K562 (cell line): ENCODE measurements around the gene ATRNL1. TPM values are rescaled to one million over a fixed set of nuclear protein-coding genes. Genes with fewer than 3 reads are reported as not detected.

Experiments
- ATAC-seq: fragments of 200-7000 bp; cut with Tn5 transposase; 3 replicates; pipeline ENCODE4 v1.9.1; 2020; ENCODE audit warnings: moderate library complexity
- BruUV-seq: library from RNA; stranded (reverse); fragments of 400-500 nt; replicated peaks from 2 replicates; lab custom pipeline; 2021; lab: Mats Ljungman, UMichigan
- CTCF ChIA-PET: fragments of 300-600 bp; formaldehyde crosslinking; extraction: SDS; loops from one replicate; lab custom pipeline; 2021; ENCODE audit warnings: low intra/inter-chr PET ratio; lab: Yijun Ruan, JAX
- POLR2A ChIA-PET: fragments of 300-600, 350-650 bp; sonication (Branson Sonifier 250); formaldehyde crosslinking; extraction: SDS; loops from one replicate; lab custom pipeline; 2021; ENCODE audit warnings: antibody characterized with exemption, inconsistent platforms; lab: Yijun Ruan, JAX
- DNase-seq, 4 experiments: peaks; one replicate each; pipeline versions ENCODE4 v3.0.0 to v3.0.0-alpha.2; 2011 to 2018; ENCODE audit warnings: low spot score in 3 of 4, mixed read lengths in 3 of 4; ENCODE audit errors: extremely low read depth in 1 of 4
- FAIRE-seq: peaks from 2 replicates; lab custom pipeline; 2011; peaks lifted over from hg19 to GRCh38; lab: Jason Lieb, UNC
- H2AFZ ChIP-seq: 2 replicates; pipeline ENCODE4 v1.6.0; 2011; ENCODE audit warnings: low read depth, low read length, control low read depth, inconsistent platforms
- H3K27ac ChIP-seq: fragments of 200-600 bp; 3 replicates; pipeline ENCODE4 v1.8.0; 2011; ENCODE audit warnings: low read depth, mild to moderate bottlenecking, control low read depth, inconsistent platforms, low read length, moderate library complexity, mixed read lengths; ENCODE audit errors: extremely low read depth
- H3K27me3 ChIP-seq, 2 experiments: fragments of 300-600 bp in 1 of 2; 2 replicates in 1 of 2; 3 replicates in 1 of 2; pipeline versions ENCODE4 v1.6.0 to v1.8.0; 2011; ENCODE audit warnings: inconsistent platforms in 2 of 2, low read length in 2 of 2, mild to moderate bottlenecking in 1 of 2, mixed read lengths in 1 of 2, moderate library complexity in 1 of 2; ENCODE audit not compliant: control insufficient read depth in 2 of 2, insufficient read depth in 2 of 2
- H3K36me3 ChIP-seq: fragments of 300-600 bp; 3 replicates; pipeline ENCODE4 v1.8.0; 2011; ENCODE audit warnings: mild to moderate bottlenecking, low read length, inconsistent platforms; ENCODE audit not compliant: control insufficient read depth, insufficient read depth
- H3K4me1 ChIP-seq, 2 experiments: fragments of 200-600 bp in 1 of 2; replicated peaks in 1 of 2; 2 replicates in 1 of 2; 3 replicates in 1 of 2; pipeline versions ENCODE4 v1.5.1 to v1.8.0; 2011; ENCODE audit warnings: inconsistent platforms in 2 of 2, low read length in 2 of 2, mild to moderate bottlenecking in 1 of 2, mixed read lengths in 1 of 2, moderate library complexity in 1 of 2; ENCODE audit not compliant: control insufficient read depth in 2 of 2, insufficient read depth in 2 of 2
- H3K4me2 ChIP-seq: 2 replicates; pipeline ENCODE4 v1.6.1; 2011; ENCODE audit warnings: low read length, control low read depth, inconsistent platforms, mixed read lengths; ENCODE audit not compliant: insufficient read depth
- H3K4me3 ChIP-seq: fragments of 200-600 bp; sonication (generic), shearing (Covaris generic); 2 replicates; pipeline ENCODE4 v1.5.1; 2016; ENCODE audit warnings: control low read depth, inconsistent platforms
- H3K79me2 ChIP-seq: fragments of 200-600 bp; 3 replicates; pipeline ENCODE4 v1.8.0; 2011; ENCODE audit warnings: low read length, inconsistent platforms; ENCODE audit not compliant: control insufficient read depth, insufficient read depth
- H3K9ac ChIP-seq, 2 experiments: 2 replicates each; pipeline versions ENCODE4 v1.6.0 to v1.6.1; 2011; ENCODE audit warnings: low read depth in 2 of 2, low read length in 2 of 2, control low read depth in 1 of 2, inconsistent platforms in 1 of 2, mild to moderate bottlenecking in 1 of 2, mixed read lengths in 1 of 2; ENCODE audit not compliant: insufficient read depth in 1 of 2
- H3K9me1 ChIP-seq: one replicate; pipeline ENCODE4 v1.6.0; 2011; ENCODE audit warnings: inconsistent platforms, mild to moderate bottlenecking, low read length, moderate library complexity; ENCODE audit not compliant: control insufficient read depth, insufficient read depth
- H3K9me3 ChIP-seq: replicated peaks from 2 replicates; pipeline ENCODE4 v1.5.1; 2011; ENCODE audit warnings: low read depth, low read length, inconsistent platforms; ENCODE audit not compliant: control insufficient read depth, insufficient read depth
- H4K20me1 ChIP-seq: replicated peaks from 2 replicates; pipeline ENCODE4 v1.6.1; 2011; ENCODE audit warnings: low read length, inconsistent platforms, mixed read lengths; ENCODE audit not compliant: control insufficient read depth, insufficient read depth
- ATF4 ChIP-seq: fragments of 450-650 bp; formaldehyde crosslinking; IDR thresholded peaks from 2 replicates; pipeline ENCODE4 v1.4.0; 2022; ENCODE audit warnings: mild to moderate bottlenecking, moderate library complexity
- BCOR ChIP-seq: fragments of 450-650 bp; IDR thresholded peaks from 2 replicates; pipeline ENCODE4 v1.6.1; 2016
- C11orf30 ChIP-seq: fragments of 450-650 bp; IDR thresholded peaks from 2 replicates; pipeline ENCODE4 v1.6.1; 2016; ENCODE audit warnings: low read depth, mild to moderate bottlenecking
- E2F1 ChIP-seq: sonication (generic); formaldehyde crosslinking; IDR thresholded peaks from 2 replicates; pipeline ENCODE4 v1.8.1; 2023; ENCODE audit warnings: mild to moderate bottlenecking, missing genetic modification reagents, moderate library complexity
- FUS ChIP-seq: fragments of 200-400 bp; formaldehyde crosslinking; optimal IDR thresholded peaks from 2 replicates; pipeline ENCODE3; 2017; ENCODE audit warnings: low read depth, low read length
- HMGN3 ChIP-seq: IDR thresholded peaks from 2 replicates; pipeline ENCODE4 v1.6.1; 2011; ENCODE audit warnings: borderline replicate concordance, low read depth, mild to moderate bottlenecking, mixed read lengths, low read length; ENCODE audit not compliant: insufficient read length; ENCODE audit errors: extremely low read depth
- MAFG ChIP-seq: fragments of 450-650 bp; conservative IDR thresholded peaks from 2 replicates; pipeline ENCODE4 v1.6.1; 2016; ENCODE audit warnings: missing genetic modification characterization, missing compliant biosample characterization
- MAFK ChIP-seq: IDR thresholded peaks from 2 replicates; pipeline ENCODE4 v1.6.1; 2011; ENCODE audit warnings: low read length, improper control_type of control experiment
- MAX ChIP-seq: sonication (generic); formaldehyde crosslinking; IDR thresholded peaks from 2 replicates; pipeline ENCODE4 v1.9.0; 2022; ENCODE audit warnings: mild to moderate bottlenecking, missing genetic modification reagents
- NR2C1 ChIP-seq, 2 experiments: fragments of 450-650 bp; IDR thresholded peaks; 2 replicates each; pipeline ENCODE4 v1.6.1; 2017; ENCODE audit warnings: mild to moderate bottlenecking in 2 of 2, antibody characterized with exemption in 1 of 2, inconsistent platforms in 1 of 2, missing compliant biosample characterization in 1 of 2, missing genetic modification characterization in 1 of 2
- NR3C1 ChIP-seq: sonication (generic); formaldehyde crosslinking; IDR thresholded peaks from 2 replicates; pipeline ENCODE4 v1.8.1; 2022; ENCODE audit warnings: missing genetic modification reagents
- PHB2 ChIP-seq: fragments of 450-650 bp; IDR thresholded peaks from 2 replicates; pipeline ENCODE4 v1.6.1; 2017; ENCODE audit warnings: low read depth
- RNF2 ChIP-seq: sonication (generic); IDR thresholded peaks from 2 replicates; pipeline ENCODE4 v1.6.1; 2016
- ZNF316 ChIP-seq: fragments of 450-650 bp; IDR thresholded peaks from 2 replicates; pipeline ENCODE4 v1.6.1; 2016
- ZNF551 ChIP-seq: fragments of 250-450 bp; sonication (Bioruptor Pico); IDR thresholded peaks from 2 replicates; pipeline ENCODE4 v1.5.0; 2021; ENCODE audit warnings: mild to moderate bottlenecking, moderate library complexity
- ZNF707 ChIP-seq: fragments of 250-450 bp; sonication (Bioruptor Pico); conservative IDR thresholded peaks from 2 replicates; pipeline ENCODE4 v1.8.0; 2022; ENCODE audit warnings: inconsistent platforms, mild to moderate bottlenecking, moderate library complexity
- WGBS: fragments of 100-300 bp; shearing (Covaris generic); methylation state at CpG from one replicate; pipeline ENCODE4 v1.1.6; 2016; ENCODE audit warnings: low coverage, mixed read lengths; ENCODE audit not compliant: insufficient coverage; ENCODE audit errors: missing lambda C conversion rate; 5-methylcytosine and 5-hydroxymethylcytosine counted together
- in situ Hi-C: fragments of 300-500 bp; cut with MboI; formaldehyde crosslinking; loops from 4 replicates; pipeline ENCODE4 v1.15.0; 2018; ENCODE audit warnings: inconsistent platforms, mixed read lengths
- intact Hi-C: fragments of 100-400 bp; cut with micrococcal nuclease; formaldehyde crosslinking; loops from 2 replicates; pipeline ENCODE4 v1.14.2; 2022
- polyA plus RNA-seq, 8 experiments: library from polyadenylated mRNA; depleted of rRNA in 4 of 8; stranded (reverse) in 5 of 8; unstranded in 3 of 8; fragments of >200 nt; fragmentation: Nextera tagmentation in 2 of 8; fragmentation: Illumina TruSeq in 1 of 8; extraction: Ambion mirVana in 2 of 8; extraction: Trizol in 1 of 8; gene quantifications; 2 replicates each; pipeline versions ENCODE4 v1.2.1 to v1.2.3, GENCODE V29; 2011 to 2014; ENCODE audit warnings: inconsistent platforms in 1 of 8, missing spikeins in 1 of 8
- total RNA-seq, 7 experiments: library from RNA; depleted of rRNA in 6 of 7; stranded (reverse); fragments of >200 nt in 6 of 7; fragmentation: Illumina TruSeq in 2 of 7; extraction: Trizol in 2 of 7; gene quantifications; 2 replicates each; pipeline versions ENCODE4 v1.2.1 to v1.2.3, GENCODE V29; 2011 to 2021; ENCODE audit warnings: low replicate concordance in 1 of 7

Gene ATRNL1
- total and polyA plus RNA-seq, 9 of the 15 experiments (the other 6 are each of a cell fraction or from before 2014, with no cell fraction given) = 0.18 TPM; not detected in 8

GRCh38 chr10:115915429-115915828, 822.3 kb downstream of the ATRNL1 start:
- WGBS = 0% methylated on average over 1 of the region's 1 CpG
- intact Hi-C loops = no loop called here
- TF ChIP-seq ATF4 (CRISPR knock-in tag) (no peak), RNF2 (no peak), NR3C1 (CRISPR knock-in tag) (no peak), BCOR (no peak), MAX (CRISPR knock-in tag) (no peak), PHB2 (no peak)
- no TSS peak for BruUV-seq
- CTCF ChIA-PET = no interaction called here
- FAIRE-seq (no peak), DNase-seq (no peak), ATAC-seq (no peak)
- no peaks in the 10 kb centered on the region for H3K9me1 ChIP-seq
- no peaks in the 10 kb centered on the region for H4K20me1 ChIP-seq
- no peaks in the 10 kb centered on the region for H3K27me3 ChIP-seq
- no peaks in the 10 kb centered on the region for H3K36me3 ChIP-seq
- H3K9ac ChIP-seq = no peak overlapping the region
- no peaks in the 10 kb centered on the region for H3K79me2 ChIP-seq
- no peak overlapping the region for H3K27ac ChIP-seq
- POLR2A ChIA-PET = no interaction called here
- no peak overlapping the region for H3K4me3 ChIP-seq
- H2AFZ ChIP-seq = no peak overlapping the region
- H3K4me1 ChIP-seq = no peaks in the 10 kb centered on the region
- H3K9me3 ChIP-seq = no peaks in the 10 kb centered on the region
- no peak overlapping the region for H3K4me2 ChIP-seq
- in situ Hi-C loops = no loop called here

GRCh38 chr10:115918812-115919211, 825.6 kb downstream of the ATRNL1 start:
- Histone ChIP-seq H3K4me2 (no peak overlapping the region), H3K27ac (no peak overlapping the region), H3K79me2 (no peaks in the 10 kb centered on the region), H3K9me1 (no peaks in the 10 kb centered on the region), H2AFZ (no peak overlapping the region), H3K36me3 (no peaks in the 10 kb centered on the region), H3K4me3 (no peak overlapping the region), H3K9me3 (no peaks in the 10 kb centered on the region), H3K9ac (no peak overlapping the region), H3K4me1 (no peaks in the 10 kb centered on the region), H3K27me3 (no peaks in the 10 kb centered on the region), H4K20me1 (no peaks in the 10 kb centered on the region)
- POLR2A ChIA-PET = no interaction called here
- FAIRE-seq (no peak), ATAC-seq (no peak), DNase-seq (no peak)
- CTCF ChIA-PET = no interaction called here
- intact Hi-C loops = no loop called here
- 0% methylated on average over 2 of the region's 2 CpGs for WGBS
- in situ Hi-C loops = no loop called here
- BruUV-seq = no TSS peak
- TF ChIP-seq MAFG (tag) (peak; percentile 73), ZNF707 (no peak), ZNF316 (peak; percentile 82), E2F1 (no peak), C11orf30 (peak; percentile 56; the same call in 1 of the 2 replicates), ZNF551 (no peak), NR2C1 (IDR thresholded peaks at IDR 0.05) (no peak), NR2C1 (tag; IDR thresholded peaks at IDR 0.05) (no peak), MAFK (peak; percentile 85), FUS (no peak), HMGN3 (no peak)
